Immature natural killer cell (primary cell): Measurements from ENCODE around the gene RGS1. TPM values are rescaled to one million over a fixed set of nuclear protein-coding genes. Genes with fewer than 3 reads are reported as not detected.

Experiments used
- DNase-seq, 3 donors: peaks; one replicate each; pipeline ENCODE4 v3.0.0; 2022; ENCODE audit warnings: mixed read lengths in 1 of 3
- H3K27ac Mint-ChIP-seq, 6 donors: one replicate each; pipeline ENCODE4 v1.8.0; 2020; ENCODE audit warnings: mixed read lengths in 6 of 6, mild to moderate bottlenecking in 5 of 6, inconsistent platforms in 4 of 6, moderate library complexity in 3 of 6
- H3K27me3 Mint-ChIP-seq, 3 donors: one replicate each; pipeline ENCODE4 v1.8.0; 2020 to 2021; ENCODE audit warnings: low read depth in 3 of 3, mild to moderate bottlenecking in 3 of 3, mixed read lengths in 3 of 3, moderate library complexity in 3 of 3, inconsistent platforms in 1 of 3
- H3K36me3 Mint-ChIP-seq, 3 donors: one replicate each; pipeline ENCODE4 v1.8.0; 2020; ENCODE audit warnings: mixed read lengths in 3 of 3, inconsistent platforms in 2 of 3, mild to moderate bottlenecking in 2 of 3
- H3K4me1 Mint-ChIP-seq, 2 donors: one replicate each; pipeline ENCODE4 v1.8.0; 2020; ENCODE audit warnings: inconsistent platforms in 2 of 2, mild to moderate bottlenecking in 2 of 2, mixed read lengths in 2 of 2, moderate library complexity in 1 of 2
- H3K4me3 Mint-ChIP-seq, 5 donors: one replicate each; pipeline ENCODE4 v1.8.0; 2020; ENCODE audit warnings: mild to moderate bottlenecking in 5 of 5, mixed read lengths in 5 of 5, inconsistent platforms in 3 of 5, moderate library complexity in 3 of 5
- H3K9me3 Mint-ChIP-seq, 6 donors: one replicate each; pipeline ENCODE4 v1.8.0; 2020; ENCODE audit warnings: mild to moderate bottlenecking in 6 of 6, mixed read lengths in 6 of 6, inconsistent platforms in 4 of 6, moderate library complexity in 3 of 6
- polyA plus RNA-seq, 3 donors: library from polyadenylated mRNA; unstranded; fragments of 300-500 nt; fragmentation: Illumina TruSeq; gene quantifications; one replicate each; pipeline ENCODE4 v1.2.3, GENCODE V29; 2021

Gene RGS1
- polyA plus RNA-seq, 3 donors from 2014 or later = 35.5 to 51.9 (median 35.7) TPM

- Mint-ChIP-seq H3K27ac (peak overlapping the region in 5 of 6 donors; percentile 2 to 80 (median 68)), H3K36me3 (no peaks in the 10 kb centered on the region), H3K4me3 (no peak overlapping the region), H3K27me3 (peaks cover 7 to 11% (median 8%) of the 10 kb centered on the region in 3 donors), H3K4me1 (peaks cover 18 to 25% of the 10 kb centered on the region in 2 donors), H3K9me3 (no peaks in the 10 kb centered on the region)
- peak in 1 of 3 donors; percentile 4 for DNase-seq
These were observed 3.6 kb downstream of the RGS1 start for GRCh38 chr1:192579010-192579738.

- Mint-ChIP-seq H3K9me3 (no peaks in the 10 kb centered on the region), H3K36me3 (no peaks in the 10 kb centered on the region), H3K27me3 (peaks cover 4 to 8% (median 6%) of the 10 kb centered on the region in 3 donors), H3K4me1 (peaks cover 10 to 20% of the 10 kb centered on the region in 2 donors), H3K4me3 (no peak overlapping the region), H3K27ac (peak overlapping the region in 4 of 6 donors; percentile 11 to 55 (median 21))
- peak in 2 of 3 donors; percentile 39 to 40 for DNase-seq
These were observed 4.9 kb downstream of the RGS1 start for GRCh38 chr1:192580351-192580962.

GRCh38 chr1:192581131-192581927 is 5.8 kb downstream of the RGS1 start:
- Mint-ChIP-seq H3K9me3 (no peaks in the 10 kb centered on the region), H3K4me3 (no peak overlapping the region), H3K36me3 (no peaks in the 10 kb centered on the region), H3K4me1 (peaks cover 3 to 12% of the 10 kb centered on the region in 2 donors), H3K27ac (peak overlapping the region in 4 of 6 donors; percentile 11 to 67 (median 16)), H3K27me3 (peaks cover 0 to 3% (median 2%) of the 10 kb centered on the region in 3 donors)
- no peak for DNase-seq

GRCh38 chr1:192584866-192585265 is 9.3 kb downstream of the RGS1 start:
- H3K27me3 Mint-ChIP-seq = peaks cover 0 to 4% (median 3%) of the 10 kb centered on the region in 3 donors
- no peak overlapping the region for H3K27ac Mint-ChIP-seq
- no peaks in the 10 kb centered on the region for H3K9me3 Mint-ChIP-seq
- peaks cover 0 to 6% of the 10 kb centered on the region in 2 donors for H3K4me1 Mint-ChIP-seq
- H3K4me3 Mint-ChIP-seq = no peak overlapping the region
- no peaks in the 10 kb centered on the region for H3K36me3 Mint-ChIP-seq
- DNase-seq = no peak

- H3K27ac Mint-ChIP-seq = no peak overlapping the region
- no peaks in the 10 kb centered on the region for H3K9me3 Mint-ChIP-seq
- H3K4me1 Mint-ChIP-seq = peaks cover 0 to 6% of the 10 kb centered on the region in 2 donors
- no peak overlapping the region for H3K4me3 Mint-ChIP-seq
- peaks cover 0 to 6% (median 0%) of the 10 kb centered on the region in 3 donors for H3K27me3 Mint-ChIP-seq
- DNase-seq = no peak
- H3K36me3 Mint-ChIP-seq = no peaks in the 10 kb centered on the region
These were observed 12.1 kb downstream of the RGS1 start for GRCh38 chr1:192587386-192588266.

GRCh38 chr1:192588546-192588945 is 13.0 kb downstream of the RGS1 start:
- Mint-ChIP-seq H3K4me1 (peaks cover 0 to 6% of the 10 kb centered on the region in 2 donors), H3K9me3 (no peaks in the 10 kb centered on the region), H3K27ac (no peak overlapping the region), H3K27me3 (peaks cover 0 to 6% (median 2%) of the 10 kb centered on the region in 3 donors), H3K36me3 (no peaks in the 10 kb centered on the region), H3K4me3 (no peak overlapping the region)
- no peak for DNase-seq

- DNase-seq = no peak
- Mint-ChIP-seq H3K4me1 (peaks cover 0 to 1% of the 10 kb centered on the region in 2 donors), H3K9me3 (no peaks in the 10 kb centered on the region), H3K4me3 (no peak overlapping the region), H3K36me3 (no peaks in the 10 kb centered on the region), H3K27me3 (peaks cover 0 to 7% (median 2%) of the 10 kb centered on the region in 3 donors), H3K27ac (peak overlapping the region in 1 of 6 donors; percentile 4)
These were observed 14.2 kb downstream of the RGS1 start for GRCh38 chr1:192589813-192590212.

- Mint-ChIP-seq H3K36me3 (no peaks in the 10 kb centered on the region), H3K27ac (no peak overlapping the region), H3K4me3 (no peak overlapping the region), H3K4me1 (no peaks in the 10 kb centered on the region), H3K9me3 (no peaks in the 10 kb centered on the region), H3K27me3 (peaks cover 0 to 10% (median 2%) of the 10 kb centered on the region in 3 donors)
- DNase-seq = no peak
These were observed 16.9 kb downstream of the RGS1 start for GRCh38 chr1:192592517-192592916.

- Mint-ChIP-seq H3K27ac (no peak overlapping the region), H3K36me3 (no peaks in the 10 kb centered on the region), H3K4me1 (peaks cover under 1 to 2% of the 10 kb centered on the region in 2 donors), H3K9me3 (no peaks in the 10 kb centered on the region), H3K4me3 (no peak overlapping the region), H3K27me3 (peaks cover 0 to 9% (median 2%) of the 10 kb centered on the region in 3 donors)
- no peak for DNase-seq
These were observed 17.6 kb downstream of the RGS1 start for GRCh38 chr1:192592981-192593708.

GRCh38 chr1:192595299-192595698 is 19.7 kb downstream of the RGS1 start:
- Mint-ChIP-seq H3K9me3 (no peaks in the 10 kb centered on the region), H3K4me1 (peaks cover 18 to 24% of the 10 kb centered on the region in 2 donors), H3K4me3 (no peak overlapping the region), H3K36me3 (no peaks in the 10 kb centered on the region), H3K27ac (no peak overlapping the region), H3K27me3 (peaks cover 0 to 6% (median 2%) of the 10 kb centered on the region in 3 donors)
- DNase-seq = no peak

- peak in 2 of 3 donors; percentile 12 to 29 for DNase-seq
- Mint-ChIP-seq H3K27me3 (peaks cover 0 to 6% (median 0%) of the 10 kb centered on the region in 3 donors), H3K36me3 (no peaks in the 10 kb centered on the region), H3K4me1 (peaks cover 50 to 57% of the 10 kb centered on the region in 2 donors), H3K27ac (peak overlapping the region in 5 of 6 donors; percentile 2 to 86 (median 32)), H3K4me3 (peak overlapping the region in 2 of 5 donors; percentile 25 to 30), H3K9me3 (no peaks in the 10 kb centered on the region)
These were observed 23.0 kb downstream of the RGS1 start for GRCh38 chr1:192598589-192598988.

GRCh38 chr1:192600275-192600674 is 24.7 kb downstream of the RGS1 start:
- Mint-ChIP-seq H3K9me3 (no peaks in the 10 kb centered on the region), H3K27me3 (peaks cover 4% of the 10 kb centered on the region in 3 donors), H3K36me3 (no peaks in the 10 kb centered on the region), H3K4me3 (no peak overlapping the region), H3K27ac (peak overlapping the region in 2 of 6 donors; percentile 78 to 86), H3K4me1 (peaks cover 56 to 69% of the 10 kb centered on the region in 2 donors)
- DNase-seq = no peak
